Measurements from ENCODE around the gene FDXR. TPM values are rescaled to one million over a fixed set of nuclear protein-coding genes. Genes with fewer than 3 reads are reported as not detected.

FDXR gene
- total and polyA plus RNA-seq, 9 of the 15 experiments (the other 6 are each of a cell fraction or from before 2014, with no cell fraction given): 0.89 to 70.7 (median 30.9) TPM

DNA sequence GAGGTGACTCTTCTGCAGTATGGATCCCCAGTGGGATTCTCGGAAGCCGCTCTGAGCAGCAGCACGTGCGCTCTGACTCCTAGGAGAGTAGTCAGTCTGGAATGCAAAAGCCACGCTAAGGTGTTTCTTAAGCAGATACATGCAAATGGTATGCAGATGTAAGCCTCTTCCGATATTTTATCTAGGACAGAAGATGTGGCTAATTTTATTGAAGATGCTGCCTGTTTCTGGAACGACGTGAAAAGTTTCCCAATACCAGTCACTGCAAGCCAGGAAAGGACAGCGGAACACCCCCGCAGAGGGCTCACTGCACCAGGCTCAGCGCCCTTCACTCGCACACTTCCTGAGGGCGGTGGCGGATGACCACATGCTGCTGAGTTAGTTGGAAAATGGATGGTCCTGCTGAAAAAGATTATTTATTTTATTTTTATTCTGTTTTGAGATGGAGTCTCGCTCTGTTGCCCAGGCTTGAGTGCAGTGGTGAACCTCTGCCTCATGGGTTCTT, 10.5 kb upstream of the FDXR start:
- no peak overlapping the region for H3K27ac ChIP-seq (ENCODE audit: extremely low read depth, low read depth, low read length)
- CTCF ChIA-PET (ENCODE audit: low intra/inter-chr PET ratio): no interaction called here
- in situ Hi-C loops (cut with MboI): no loop called here
- TF ChIP-seq RBM15 (IDR thresholded peaks at IDR 0.05; ENCODE audit: insufficient read depth, low read length) (no peak), HEY1 (CRISPR knock-in tag; IDR thresholded peaks at IDR 0.05; ENCODE audit: borderline replicate concordance) (no peak), TAF9B (IDR thresholded peaks at IDR 0.05; ENCODE audit: partially characterized antibody) (no peak), TBP (optimal IDR thresholded peaks at IDR 0.05; ENCODE audit: low read depth, low read length) (no peak), SMAD1 (IDR thresholded peaks at IDR 0.05; ENCODE audit: low read depth, low read length, partially characterized antibody) (no peak)
- TF ChIP-seq, protein P1, sequence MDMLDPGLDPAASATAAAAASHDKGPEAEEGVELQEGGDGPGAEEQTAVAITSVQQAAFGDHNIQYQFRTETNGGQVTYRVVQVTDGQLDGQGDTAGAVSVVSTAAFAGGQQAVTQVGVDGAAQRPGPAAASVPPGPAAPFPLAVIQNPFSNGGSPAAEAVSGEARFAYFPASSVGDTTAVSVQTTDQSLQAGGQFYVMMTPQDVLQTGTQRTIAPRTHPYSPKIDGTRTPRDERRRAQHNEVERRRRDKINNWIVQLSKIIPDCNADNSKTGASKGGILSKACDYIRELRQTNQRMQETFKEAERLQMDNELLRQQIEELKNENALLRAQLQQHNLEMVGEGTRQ (CRISPR knock-in tag; IDR thresholded peaks at IDR 0.05): no peak
- TF ChIP-seq, protein P2, sequence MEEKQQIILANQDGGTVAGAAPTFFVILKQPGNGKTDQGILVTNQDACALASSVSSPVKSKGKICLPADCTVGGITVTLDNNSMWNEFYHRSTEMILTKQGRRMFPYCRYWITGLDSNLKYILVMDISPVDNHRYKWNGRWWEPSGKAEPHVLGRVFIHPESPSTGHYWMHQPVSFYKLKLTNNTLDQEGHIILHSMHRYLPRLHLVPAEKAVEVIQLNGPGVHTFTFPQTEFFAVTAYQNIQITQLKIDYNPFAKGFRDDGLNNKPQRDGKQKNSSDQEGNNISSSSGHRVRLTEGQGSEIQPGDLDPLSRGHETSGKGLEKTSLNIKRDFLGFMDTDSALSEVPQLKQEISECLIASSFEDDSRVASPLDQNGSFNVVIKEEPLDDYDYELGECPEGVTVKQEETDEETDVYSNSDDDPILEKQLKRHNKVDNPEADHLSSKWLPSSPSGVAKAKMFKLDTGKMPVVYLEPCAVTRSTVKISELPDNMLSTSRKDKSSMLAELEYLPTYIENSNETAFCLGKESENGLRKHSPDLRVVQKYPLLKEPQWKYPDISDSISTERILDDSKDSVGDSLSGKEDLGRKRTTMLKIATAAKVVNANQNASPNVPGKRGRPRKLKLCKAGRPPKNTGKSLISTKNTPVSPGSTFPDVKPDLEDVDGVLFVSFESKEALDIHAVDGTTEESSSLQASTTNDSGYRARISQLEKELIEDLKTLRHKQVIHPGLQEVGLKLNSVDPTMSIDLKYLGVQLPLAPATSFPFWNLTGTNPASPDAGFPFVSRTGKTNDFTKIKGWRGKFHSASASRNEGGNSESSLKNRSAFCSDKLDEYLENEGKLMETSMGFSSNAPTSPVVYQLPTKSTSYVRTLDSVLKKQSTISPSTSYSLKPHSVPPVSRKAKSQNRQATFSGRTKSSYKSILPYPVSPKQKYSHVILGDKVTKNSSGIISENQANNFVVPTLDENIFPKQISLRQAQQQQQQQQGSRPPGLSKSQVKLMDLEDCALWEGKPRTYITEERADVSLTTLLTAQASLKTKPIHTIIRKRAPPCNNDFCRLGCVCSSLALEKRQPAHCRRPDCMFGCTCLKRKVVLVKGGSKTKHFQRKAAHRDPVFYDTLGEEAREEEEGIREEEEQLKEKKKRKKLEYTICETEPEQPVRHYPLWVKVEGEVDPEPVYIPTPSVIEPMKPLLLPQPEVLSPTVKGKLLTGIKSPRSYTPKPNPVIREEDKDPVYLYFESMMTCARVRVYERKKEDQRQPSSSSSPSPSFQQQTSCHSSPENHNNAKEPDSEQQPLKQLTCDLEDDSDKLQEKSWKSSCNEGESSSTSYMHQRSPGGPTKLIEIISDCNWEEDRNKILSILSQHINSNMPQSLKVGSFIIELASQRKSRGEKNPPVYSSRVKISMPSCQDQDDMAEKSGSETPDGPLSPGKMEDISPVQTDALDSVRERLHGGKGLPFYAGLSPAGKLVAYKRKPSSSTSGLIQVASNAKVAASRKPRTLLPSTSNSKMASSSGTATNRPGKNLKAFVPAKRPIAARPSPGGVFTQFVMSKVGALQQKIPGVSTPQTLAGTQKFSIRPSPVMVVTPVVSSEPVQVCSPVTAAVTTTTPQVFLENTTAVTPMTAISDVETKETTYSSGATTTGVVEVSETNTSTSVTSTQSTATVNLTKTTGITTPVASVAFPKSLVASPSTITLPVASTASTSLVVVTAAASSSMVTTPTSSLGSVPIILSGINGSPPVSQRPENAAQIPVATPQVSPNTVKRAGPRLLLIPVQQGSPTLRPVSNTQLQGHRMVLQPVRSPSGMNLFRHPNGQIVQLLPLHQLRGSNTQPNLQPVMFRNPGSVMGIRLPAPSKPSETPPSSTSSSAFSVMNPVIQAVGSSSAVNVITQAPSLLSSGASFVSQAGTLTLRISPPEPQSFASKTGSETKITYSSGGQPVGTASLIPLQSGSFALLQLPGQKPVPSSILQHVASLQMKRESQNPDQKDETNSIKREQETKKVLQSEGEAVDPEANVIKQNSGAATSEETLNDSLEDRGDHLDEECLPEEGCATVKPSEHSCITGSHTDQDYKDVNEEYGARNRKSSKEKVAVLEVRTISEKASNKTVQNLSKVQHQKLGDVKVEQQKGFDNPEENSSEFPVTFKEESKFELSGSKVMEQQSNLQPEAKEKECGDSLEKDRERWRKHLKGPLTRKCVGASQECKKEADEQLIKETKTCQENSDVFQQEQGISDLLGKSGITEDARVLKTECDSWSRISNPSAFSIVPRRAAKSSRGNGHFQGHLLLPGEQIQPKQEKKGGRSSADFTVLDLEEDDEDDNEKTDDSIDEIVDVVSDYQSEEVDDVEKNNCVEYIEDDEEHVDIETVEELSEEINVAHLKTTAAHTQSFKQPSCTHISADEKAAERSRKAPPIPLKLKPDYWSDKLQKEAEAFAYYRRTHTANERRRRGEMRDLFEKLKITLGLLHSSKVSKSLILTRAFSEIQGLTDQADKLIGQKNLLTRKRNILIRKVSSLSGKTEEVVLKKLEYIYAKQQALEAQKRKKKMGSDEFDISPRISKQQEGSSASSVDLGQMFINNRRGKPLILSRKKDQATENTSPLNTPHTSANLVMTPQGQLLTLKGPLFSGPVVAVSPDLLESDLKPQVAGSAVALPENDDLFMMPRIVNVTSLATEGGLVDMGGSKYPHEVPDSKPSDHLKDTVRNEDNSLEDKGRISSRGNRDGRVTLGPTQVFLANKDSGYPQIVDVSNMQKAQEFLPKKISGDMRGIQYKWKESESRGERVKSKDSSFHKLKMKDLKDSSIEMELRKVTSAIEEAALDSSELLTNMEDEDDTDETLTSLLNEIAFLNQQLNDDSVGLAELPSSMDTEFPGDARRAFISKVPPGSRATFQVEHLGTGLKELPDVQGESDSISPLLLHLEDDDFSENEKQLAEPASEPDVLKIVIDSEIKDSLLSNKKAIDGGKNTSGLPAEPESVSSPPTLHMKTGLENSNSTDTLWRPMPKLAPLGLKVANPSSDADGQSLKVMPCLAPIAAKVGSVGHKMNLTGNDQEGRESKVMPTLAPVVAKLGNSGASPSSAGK (IDR thresholded peaks at IDR 0.05): no peak

More for the DNA sequence above, 10.5 kb upstream of the FDXR start:
- H3K27me3 ChIP-seq (ENCODE audit: control insufficient read depth in 2 of 2, insufficient read depth in 2 of 2, low read length in 2 of 2): no peaks in the 10 kb centered on the region
- H3K36me3 ChIP-seq (ENCODE audit: control insufficient read depth, insufficient read depth, low read length): no peaks in the 10 kb centered on the region
- H3K9me1 ChIP-seq (ENCODE audit: control insufficient read depth, insufficient read depth, low read length): no peaks in the 10 kb centered on the region
- H3K4me1 ChIP-seq (replicated peaks in 1 of 2; ENCODE audit: control insufficient read depth in 2 of 2, insufficient read depth in 2 of 2, low read length in 2 of 2): peaks cover 3 to 11% of the 10 kb centered on the region in 2 experiments
- BruUV-seq (replicated peaks): no TSS peak
- intact Hi-C loops (cut with micrococcal nuclease): no loop called here
- H3K79me2 ChIP-seq (ENCODE audit: control insufficient read depth, insufficient read depth, low read length): no peaks in the 10 kb centered on the region
- no peak overlapping the region for H3K4me2 ChIP-seq (ENCODE audit: insufficient read depth, low read length)
- H3K4me3 ChIP-seq: no peak overlapping the region
- POLR2A ChIA-PET: interaction anchor here (1.0 kb wide), 1 partner anchor 13 kb away, joined by 5 read pairs; no protein-coding TSS in a partner anchor
- no peak for DNase-seq (ENCODE audit: extremely low read depth in 1 of 4, low spot score in 3 of 4)
- H4K20me1 ChIP-seq (replicated peaks; ENCODE audit: control insufficient read depth, insufficient read depth, low read length): no peaks in the 10 kb centered on the region
- H3K9me3 ChIP-seq (replicated peaks; ENCODE audit: control insufficient read depth, insufficient read depth, low read depth, low read length): no peaks in the 10 kb centered on the region
- 70% methylated on average over 15 of the region's 15 CpGs for WGBS (ENCODE audit: insufficient coverage, low coverage, missing lambda C conversion rate)
- no peak for FAIRE-seq
- peak overlapping the region in 1 of 2 experiments; percentile 68; a peak in 2 of 4 replicates for H3K9ac ChIP-seq (ENCODE audit: insufficient read depth in 1 of 2, low read depth in 2 of 2, low read length in 2 of 2)
- no peak overlapping the region for H2AFZ ChIP-seq (ENCODE audit: low read depth, low read length)
- no peak for ATAC-seq
